A549 (cell line): ENCODE results near the gene EHBP1. TPM values are rescaled to one million over a fixed set of nuclear protein-coding genes. Genes with fewer than 3 reads are reported as not detected.

ENCODE experiments used
- ATAC-seq, 2 experiments: fragments of 200-7000 bp in 1 of 2; fragments of >200 bp in 1 of 2; cut with Nextera tagmentation in 1 of 2; cut with Tn5 transposase in 1 of 2; 3 replicates each; pipeline versions ENCODE4 v1.8.0 to v1.9.1; 2018 to 2020; ENCODE audit warnings: mild to moderate bottlenecking in 1 of 2, moderate library complexity in 1 of 2
- CTCF ChIA-PET: fragments of 300-600 bp; sonication (Branson Sonifier 250); formaldehyde crosslinking; extraction: SDS; loops from one replicate; lab custom pipeline; 2021; ENCODE audit warnings: antibody characterized with exemption, inconsistent platforms; lab: Yijun Ruan, JAX
- POLR2A ChIA-PET: fragments of 350-600 bp; formaldehyde crosslinking; extraction: SDS; loops from one replicate; lab custom pipeline; 2021; ENCODE audit warnings: antibody characterized with exemption, inconsistent platforms; lab: Yijun Ruan, JAX
- DNase-seq, 2 experiments: peaks; one replicate each; pipeline versions ENCODE4 v3.0.0 to v3.0.0-alpha.2; 2011 to 2016; ENCODE audit warnings: low read depth in 1 of 2, low spot score in 1 of 2
- FAIRE-seq: peaks from 2 replicates; lab custom pipeline; 2011; peaks lifted over from hg19 to GRCh38; lab: Jason Lieb, UNC
- H3K27ac ChIP-seq, 2 experiments: fragments of >200 bp; sonication (Bioruptor Twin); formaldehyde crosslinking; 3 replicates each; pipeline ENCODE4 v1.5.1; 2016 to 2017
- H3K4me1 ChIP-seq: fragments of >200 bp; sonication (Bioruptor Twin); formaldehyde crosslinking; 3 replicates; pipeline ENCODE4 v1.6.1; 2016
- H3K4me2 ChIP-seq: fragments of >200 bp; sonication (Bioruptor Twin); formaldehyde crosslinking; 3 replicates; pipeline ENCODE4 v1.6.1; 2016
- H3K4me3 ChIP-seq: fragments of >200 bp; sonication (Bioruptor Twin); formaldehyde crosslinking; 3 replicates; pipeline ENCODE4 v1.5.1; 2016
- H3K9me3 ChIP-seq: fragments of >200 bp; sonication (Bioruptor Twin); formaldehyde crosslinking; 3 replicates; pipeline ENCODE4 v1.6.1; 2016
- CBX8 ChIP-seq: fragments of 200-600 bp; sonication (generic); IDR thresholded peaks from 2 replicates; pipeline ENCODE4 v1.6.1; 2016
- EHMT2 ChIP-seq: fragments of 200-600 bp; sonication (generic); IDR thresholded peaks from 2 replicates; pipeline ENCODE4 v1.6.1; 2016; ENCODE audit warnings: antibody characterized with exemption, low read depth, mild to moderate bottlenecking, moderate library complexity
- FOSB ChIP-seq: fragments of 250-450 bp; sonication (Bioruptor Pico); IDR thresholded peaks from 2 replicates; pipeline ENCODE4 v1.5.0; 2020; ENCODE audit warnings: mild to moderate bottlenecking, moderate library complexity
- HDAC2 ChIP-seq: fragments of 200-600 bp; sonication (generic); IDR thresholded peaks from 2 replicates; pipeline ENCODE4 v1.6.1; 2016
- JUN ChIP-seq, 2 experiments: fragments of >200 bp; sonication (Bioruptor Twin); formaldehyde crosslinking; IDR thresholded peaks; 2 replicates in 1 of 2; 3 replicates in 1 of 2; pipeline ENCODE4 v1.6.1; 2016 to 2017
- JUNB ChIP-seq: fragments of >200 bp; sonication (Bioruptor Twin); formaldehyde crosslinking; IDR thresholded peaks from 2 replicates; pipeline ENCODE4 v1.6.1; 2016
- KDM5A ChIP-seq: fragments of 200-600 bp; sonication (generic); IDR thresholded peaks from 2 replicates; pipeline ENCODE4 v1.6.1; 2016; ENCODE audit warnings: antibody characterized with exemption, mild to moderate bottlenecking
- MAFK ChIP-seq: fragments of 450-650 bp; IDR thresholded peaks from 2 replicates; pipeline ENCODE4 v1.6.1; 2014; ENCODE audit not compliant: partially characterized antibody
- MYC ChIP-seq: IDR thresholded peaks from 2 replicates; pipeline ENCODE4 v1.6.1; 2012; ENCODE audit warnings: mild to moderate bottlenecking, inconsistent platforms, low read length, improper control_type of control experiment, borderline replicate concordance
- NFE2L2 ChIP-seq: fragments of 150-350 bp; conservative IDR thresholded peaks from 2 replicates; pipeline ENCODE4 v1.6.1; 2014; ENCODE audit warnings: low read length
- PHF8 ChIP-seq: fragments of 200-600 bp; sonication (generic); IDR thresholded peaks from 2 replicates; pipeline ENCODE4 v1.6.1; 2016; ENCODE audit warnings: low read depth, mild to moderate bottlenecking, antibody characterized with exemption, moderate library complexity, borderline replicate concordance
- RAD21 ChIP-seq, 2 experiments: fragments of >200 bp in 1 of 2; sonication (Bioruptor Twin) in 1 of 2; formaldehyde crosslinking in 1 of 2; IDR thresholded peaks in 1 of 2; conservative IDR thresholded peaks in 1 of 2; 2 replicates in 1 of 2; 3 replicates in 1 of 2; pipeline ENCODE4 v1.6.1; 2012 to 2018; ENCODE audit warnings: inconsistent platforms in 1 of 2
- RARB ChIP-seq: fragments of 250-450 bp; sonication (Bioruptor Pico); IDR thresholded peaks from 2 replicates; pipeline ENCODE4 v1.8.0; 2021; ENCODE audit warnings: mild to moderate bottlenecking, moderate library complexity
- RFX5 ChIP-seq: fragments of 450-650 bp; IDR thresholded peaks from 2 replicates; pipeline ENCODE4 v1.7.1; 2014; ENCODE audit warnings: antibody characterized with exemption, mild to moderate bottlenecking, moderate library complexity
- RNF2 ChIP-seq: fragments of 200-600 bp; sonication (generic); IDR thresholded peaks from 2 replicates; pipeline ENCODE4 v1.6.1; 2016; ENCODE audit warnings: low read depth, mild to moderate bottlenecking, antibody characterized with exemption, moderate library complexity, borderline replicate concordance
- SREBF2 ChIP-seq: fragments of 450-650 bp; IDR thresholded peaks from 2 replicates; pipeline ENCODE4 v1.6.1; 2014; ENCODE audit warnings: mild to moderate bottlenecking, moderate library complexity
- TFCP2L1 ChIP-seq: fragments of 250-450 bp; sonication (Bioruptor Pico); IDR thresholded peaks from 2 replicates; pipeline ENCODE4 v1.5.0; 2021; ENCODE audit warnings: mild to moderate bottlenecking
- TP53 ChIP-seq: fragments of 250-450 bp; sonication (Bioruptor Pico); IDR thresholded peaks from 2 replicates; pipeline ENCODE4 v1.5.0; 2021; ENCODE audit warnings: mild to moderate bottlenecking, moderate library complexity
- ZSCAN20 ChIP-seq: fragments of 250-450 bp; sonication (Bioruptor Pico); IDR thresholded peaks from 2 replicates; pipeline ENCODE4 v1.8.0; 2022; ENCODE audit warnings: mild to moderate bottlenecking, moderate library complexity
- WGBS: methylation state at CpG from one replicate; pipeline ENCODE4 v1.1.6; 2017; ENCODE audit errors: missing lambda C conversion rate; 5-methylcytosine and 5-hydroxymethylcytosine counted together
- polyA plus RNA-seq, 4 experiments: library from polyadenylated mRNA; depleted of rRNA in 3 of 4; stranded (reverse); fragments of >200 nt; fragmentation: RNase III in 1 of 4; extraction: RNeasy Plus Mini Kit Qiagen cat#74134 plus additional on column Dnase treatment in 1 of 4; gene quantifications; 2 replicates in 3 of 4; 3 replicates in 1 of 4; pipeline ENCODE4 v1.2.3, GENCODE V29; 2011 to 2017
- TF ChIP-seq, protein P1 (sequence below): fragments of 150-350 bp; IDR thresholded peaks from 2 replicates; pipeline ENCODE4 v1.6.1; 2014; ENCODE audit warnings: low read depth, mild to moderate bottlenecking, low read length
- TF ChIP-seq, protein P2 (sequence below): IDR thresholded peaks from 2 replicates; pipeline ENCODE4 v1.6.1; 2012; ENCODE audit warnings: low read depth, borderline replicate concordance
- TF ChIP-seq, protein P3 (sequence below): fragments of 250-450 bp; sonication (Bioruptor Pico); IDR thresholded peaks from 2 replicates; pipeline ENCODE4 v1.5.0; 2020; ENCODE audit warnings: low read depth, mild to moderate bottlenecking, moderate library complexity
- TF ChIP-seq, protein P4 (sequence below): fragments of >200 bp; sonication (Bioruptor Twin); formaldehyde crosslinking; IDR thresholded peaks from 2 replicates; pipeline ENCODE4 v1.6.1; 2016
- TF ChIP-seq, protein P5 (sequence below): fragments of 200-600 bp; sonication (generic); IDR thresholded peaks from 2 replicates; pipeline ENCODE4 v1.6.1; 2016; ENCODE audit warnings: antibody characterized with exemption, mild to moderate bottlenecking, moderate library complexity
- TF ChIP-seq, protein P6 (sequence below): IDR thresholded peaks from 2 replicates; pipeline ENCODE4 v1.6.1; 2012
- TF ChIP-seq, protein P7 (sequence below): fragments of 250-450 bp; sonication (Bioruptor Pico); IDR thresholded peaks from 2 replicates; pipeline ENCODE4 v1.5.0; 2021; ENCODE audit warnings: mild to moderate bottlenecking, moderate library complexity, borderline replicate concordance

The EHBP1 gene
- polyA plus RNA-seq, 2 of the 4 experiments (the other 2 are of a cell fraction) = 65.7 to 204 TPM

DNA sequence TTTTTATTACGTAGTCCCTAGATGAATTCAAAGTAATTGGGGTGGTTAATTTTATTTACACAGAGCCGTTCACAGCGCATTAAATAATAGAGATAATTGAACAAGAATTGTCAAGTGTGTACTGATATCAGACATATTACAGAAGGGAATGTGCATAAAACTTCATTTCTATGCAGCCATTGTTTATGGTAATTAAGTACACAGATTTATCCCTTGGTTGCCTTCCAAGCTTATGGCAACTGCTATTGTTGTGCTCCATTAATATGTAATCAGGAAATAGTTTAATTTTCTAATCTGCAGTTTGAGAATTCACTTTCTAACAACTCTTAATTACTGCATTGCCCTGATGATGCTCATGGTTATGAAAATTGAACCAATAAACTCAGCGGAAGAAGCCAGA, 297.8 kb downstream of the EHBP1 start:
- Histone ChIP-seq H3K9me3 (no peaks in the 10 kb centered on the region), H3K4me1 (peaks cover 11% of the 10 kb centered on the region; the same call in 2 of the 3 replicates), H3K4me2 (no peak overlapping the region), H3K27ac (no peak overlapping the region), H3K4me3 (no peak overlapping the region)
- ATAC-seq (no peak), DNase-seq (no peak), FAIRE-seq (no peak)
- WGBS = 92% methylated on average over 4 of the region's 4 CpGs
- TF ChIP-seq EHMT2 = no peak
- TF ChIP-seq NFE2L2 = no peak
- TF ChIP-seq, protein P1, sequence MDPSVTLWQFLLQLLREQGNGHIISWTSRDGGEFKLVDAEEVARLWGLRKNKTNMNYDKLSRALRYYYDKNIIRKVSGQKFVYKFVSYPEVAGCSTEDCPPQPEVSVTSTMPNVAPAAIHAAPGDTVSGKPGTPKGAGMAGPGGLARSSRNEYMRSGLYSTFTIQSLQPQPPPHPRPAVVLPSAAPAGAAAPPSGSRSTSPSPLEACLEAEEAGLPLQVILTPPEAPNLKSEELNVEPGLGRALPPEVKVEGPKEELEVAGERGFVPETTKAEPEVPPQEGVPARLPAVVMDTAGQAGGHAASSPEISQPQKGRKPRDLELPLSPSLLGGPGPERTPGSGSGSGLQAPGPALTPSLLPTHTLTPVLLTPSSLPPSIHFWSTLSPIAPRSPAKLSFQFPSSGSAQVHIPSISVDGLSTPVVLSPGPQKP = no peak
- TF ChIP-seq KDM5A = no peak
- no peak for TF ChIP-seq MYC
- TF ChIP-seq CBX8 = no peak
- no peak for TF ChIP-seq JUN (IDR thresholded peaks at IDR 0.05)
- TF ChIP-seq FOSB (CRISPR knock-in tag) = no peak
- TF ChIP-seq RFX5 = no peak
- TF ChIP-seq, protein P2, sequence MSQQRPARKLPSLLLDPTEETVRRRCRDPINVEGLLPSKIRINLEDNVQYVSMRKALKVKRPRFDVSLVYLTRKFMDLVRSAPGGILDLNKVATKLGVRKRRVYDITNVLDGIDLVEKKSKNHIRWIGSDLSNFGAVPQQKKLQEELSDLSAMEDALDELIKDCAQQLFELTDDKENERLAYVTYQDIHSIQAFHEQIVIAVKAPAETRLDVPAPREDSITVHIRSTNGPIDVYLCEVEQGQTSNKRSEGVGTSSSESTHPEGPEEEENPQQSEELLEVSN = no peak
- TF ChIP-seq RARB = no peak
- TF ChIP-seq, protein P3, sequence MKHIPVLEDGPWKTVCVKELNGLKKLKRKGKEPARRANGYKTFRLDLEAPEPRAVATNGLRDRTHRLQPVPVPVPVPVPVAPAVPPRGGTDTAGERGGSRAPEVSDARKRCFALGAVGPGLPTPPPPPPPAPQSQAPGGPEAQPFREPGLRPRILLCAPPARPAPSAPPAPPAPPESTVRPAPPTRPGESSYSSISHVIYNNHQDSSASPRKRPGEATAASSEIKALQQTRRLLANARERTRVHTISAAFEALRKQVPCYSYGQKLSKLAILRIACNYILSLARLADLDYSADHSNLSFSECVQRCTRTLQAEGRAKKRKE (CRISPR knock-in tag) = no peak
- TF ChIP-seq PHF8 = no peak
- ChIA-PET POLR2A (no interaction called here), CTCF (interaction anchor here (1.4 to 2.8 kb wide), 3 partner anchors 10 to 21 kb away, joined by 3 to 6 read pairs (median 4); no protein-coding TSS in a partner anchor)

DNA sequence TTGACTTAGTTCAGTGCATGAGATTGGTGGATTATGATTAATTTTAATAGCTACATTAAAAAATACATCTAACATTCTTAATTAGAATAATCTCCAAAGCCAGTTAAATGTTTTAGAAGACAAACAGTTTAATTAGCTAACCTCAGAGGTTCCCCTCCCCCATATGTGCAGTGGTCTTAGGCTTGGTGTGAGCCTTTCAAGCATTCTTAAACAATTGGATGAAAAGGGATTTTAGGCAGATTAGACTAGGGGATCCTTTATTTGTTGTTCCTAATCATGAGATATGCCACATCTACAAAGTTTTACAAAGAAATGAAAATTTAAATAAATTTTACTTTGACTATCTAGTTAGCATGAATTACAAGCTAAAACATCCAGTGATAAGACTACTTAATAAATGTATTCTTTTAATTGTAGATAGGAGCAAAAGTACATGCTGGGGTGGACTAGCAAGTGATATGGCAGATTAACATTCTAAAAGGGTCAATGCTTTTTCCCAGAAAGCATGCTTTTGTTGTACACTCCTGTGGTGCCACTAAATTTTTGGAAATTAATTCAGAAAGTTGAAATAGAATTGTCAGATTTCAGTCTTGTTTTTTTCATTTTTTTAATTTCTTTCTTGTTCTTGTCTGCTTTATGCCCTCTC, 302.4 kb downstream of the EHBP1 start:
- no peak for ATAC-seq
- TF ChIP-seq, protein P4, sequence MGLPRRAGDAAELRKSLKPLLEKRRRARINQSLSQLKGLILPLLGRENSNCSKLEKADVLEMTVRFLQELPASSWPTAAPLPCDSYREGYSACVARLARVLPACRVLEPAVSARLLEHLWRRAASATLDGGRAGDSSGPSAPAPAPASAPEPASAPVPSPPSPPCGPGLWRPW = no peak
- TF ChIP-seq HDAC2 (no peak), RAD21 (conservative IDR thresholded peaks at IDR 0.05 in 1 of 2, IDR thresholded peaks at IDR 0.05 in 1 of 2) (no peak), TP53 (CRISPR knock-in tag) (no peak), SREBF2 (no peak), ZSCAN20 (CRISPR knock-in tag) (no peak), TFCP2L1 (no peak), MAFK (no peak), RARB (no peak), JUNB (no peak), RNF2 (no peak)
- TF ChIP-seq, protein P5, sequence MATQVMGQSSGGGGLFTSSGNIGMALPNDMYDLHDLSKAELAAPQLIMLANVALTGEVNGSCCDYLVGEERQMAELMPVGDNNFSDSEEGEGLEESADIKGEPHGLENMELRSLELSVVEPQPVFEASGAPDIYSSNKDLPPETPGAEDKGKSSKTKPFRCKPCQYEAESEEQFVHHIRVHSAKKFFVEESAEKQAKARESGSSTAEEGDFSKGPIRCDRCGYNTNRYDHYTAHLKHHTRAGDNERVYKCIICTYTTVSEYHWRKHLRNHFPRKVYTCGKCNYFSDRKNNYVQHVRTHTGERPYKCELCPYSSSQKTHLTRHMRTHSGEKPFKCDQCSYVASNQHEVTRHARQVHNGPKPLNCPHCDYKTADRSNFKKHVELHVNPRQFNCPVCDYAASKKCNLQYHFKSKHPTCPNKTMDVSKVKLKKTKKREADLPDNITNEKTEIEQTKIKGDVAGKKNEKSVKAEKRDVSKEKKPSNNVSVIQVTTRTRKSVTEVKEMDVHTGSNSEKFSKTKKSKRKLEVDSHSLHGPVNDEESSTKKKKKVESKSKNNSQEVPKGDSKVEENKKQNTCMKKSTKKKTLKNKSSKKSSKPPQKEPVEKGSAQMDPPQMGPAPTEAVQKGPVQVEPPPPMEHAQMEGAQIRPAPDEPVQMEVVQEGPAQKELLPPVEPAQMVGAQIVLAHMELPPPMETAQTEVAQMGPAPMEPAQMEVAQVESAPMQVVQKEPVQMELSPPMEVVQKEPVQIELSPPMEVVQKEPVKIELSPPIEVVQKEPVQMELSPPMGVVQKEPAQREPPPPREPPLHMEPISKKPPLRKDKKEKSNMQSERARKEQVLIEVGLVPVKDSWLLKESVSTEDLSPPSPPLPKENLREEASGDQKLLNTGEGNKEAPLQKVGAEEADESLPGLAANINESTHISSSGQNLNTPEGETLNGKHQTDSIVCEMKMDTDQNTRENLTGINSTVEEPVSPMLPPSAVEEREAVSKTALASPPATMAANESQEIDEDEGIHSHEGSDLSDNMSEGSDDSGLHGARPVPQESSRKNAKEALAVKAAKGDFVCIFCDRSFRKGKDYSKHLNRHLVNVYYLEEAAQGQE = no peak
- TF ChIP-seq, protein P2 = no peak
- TF ChIP-seq, protein P6, sequence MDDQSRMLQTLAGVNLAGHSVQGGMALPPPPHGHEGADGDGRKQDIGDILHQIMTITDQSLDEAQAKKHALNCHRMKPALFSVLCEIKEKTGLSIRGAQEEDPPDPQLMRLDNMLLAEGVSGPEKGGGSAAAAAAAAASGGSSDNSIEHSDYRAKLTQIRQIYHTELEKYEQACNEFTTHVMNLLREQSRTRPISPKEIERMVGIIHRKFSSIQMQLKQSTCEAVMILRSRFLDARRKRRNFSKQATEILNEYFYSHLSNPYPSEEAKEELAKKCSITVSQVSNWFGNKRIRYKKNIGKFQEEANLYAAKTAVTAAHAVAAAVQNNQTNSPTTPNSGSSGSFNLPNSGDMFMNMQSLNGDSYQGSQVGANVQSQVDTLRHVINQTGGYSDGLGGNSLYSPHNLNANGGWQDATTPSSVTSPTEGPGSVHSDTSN = no peak
- TF ChIP-seq, protein P7, sequence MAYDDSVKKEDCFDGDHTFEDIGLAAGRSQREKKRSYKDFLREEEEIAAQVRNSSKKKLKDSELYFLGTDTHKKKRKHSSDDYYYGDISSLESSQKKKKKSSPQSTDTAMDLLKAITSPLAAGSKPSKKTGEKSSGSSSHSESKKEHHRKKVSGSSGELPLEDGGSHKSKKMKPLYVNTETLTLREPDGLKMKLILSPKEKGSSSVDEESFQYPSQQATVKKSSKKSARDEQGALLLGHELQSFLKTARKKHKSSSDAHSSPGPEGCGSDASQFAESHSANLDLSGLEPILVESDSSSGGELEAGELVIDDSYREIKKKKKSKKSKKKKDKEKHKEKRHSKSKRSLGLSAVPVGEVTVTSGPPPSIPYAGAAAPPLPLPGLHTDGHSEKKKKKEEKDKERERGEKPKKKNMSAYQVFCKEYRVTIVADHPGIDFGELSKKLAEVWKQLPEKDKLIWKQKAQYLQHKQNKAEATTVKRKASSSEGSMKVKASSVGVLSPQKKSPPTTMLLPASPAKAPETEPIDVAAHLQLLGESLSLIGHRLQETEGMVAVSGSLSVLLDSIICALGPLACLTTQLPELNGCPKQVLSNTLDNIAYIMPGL (CRISPR knock-in tag) = no peak
- no peak for FAIRE-seq

More for the DNA sequence above, 302.4 kb downstream of the EHBP1 start:
- Histone ChIP-seq H3K4me2 (no peak overlapping the region), H3K27ac (no peak overlapping the region), H3K4me3 (no peak overlapping the region), H3K4me1 (peaks cover 8% of the 10 kb centered on the region; the same call in 1 of the 3 replicates), H3K9me3 (no peaks in the 10 kb centered on the region)
- ChIA-PET POLR2A (no interaction called here), CTCF (interaction anchor here (1.3 kb wide), 1 partner anchor 10 kb away, joined by 3 read pairs; no protein-coding TSS in a partner anchor)
- DNase-seq = no peak
